SH-SY5Y (cell line): Measurements from ENCODE around the gene PPOX.

Experiments
- GATA2 ChIP-seq: IDR thresholded peaks from 2 replicates; pipeline ENCODE4 v1.6.1; 2011; ENCODE audit warnings: mild to moderate bottlenecking, low read depth, low read length
- GATA3 ChIP-seq: IDR thresholded peaks from 2 replicates; pipeline ENCODE4 v1.6.1; 2011; ENCODE audit warnings: low read depth, mild to moderate bottlenecking, low read length, moderate library complexity

DNA sequence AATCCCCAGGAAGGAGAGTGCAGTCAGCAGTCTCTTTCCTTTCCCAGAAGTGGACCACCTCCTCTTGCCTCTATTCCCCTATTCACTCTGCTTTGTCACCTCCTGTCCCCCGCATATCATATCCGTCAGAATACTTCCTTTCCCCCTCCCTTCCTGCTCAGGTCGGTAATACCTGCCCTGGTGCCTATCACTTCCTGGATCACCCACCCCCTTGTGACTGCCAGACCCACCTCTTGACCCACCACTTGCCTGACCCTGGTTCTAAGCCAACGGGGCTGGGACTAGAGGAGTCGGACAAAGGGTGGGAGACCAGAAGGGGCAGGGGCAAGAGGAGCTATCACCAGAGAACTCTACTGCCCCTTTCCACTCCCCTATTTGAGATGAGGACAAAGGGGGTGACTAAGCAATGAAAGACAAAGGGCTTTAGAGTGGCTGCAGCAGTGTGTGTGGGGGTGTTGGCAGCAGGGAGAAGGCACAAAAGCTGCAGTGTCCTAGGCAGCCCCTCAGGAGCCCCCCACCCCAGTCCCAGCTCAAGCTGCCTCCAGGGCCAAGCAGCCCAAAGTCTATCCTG lies 34.3 kb downstream of the PPOX start:
- TF ChIP-seq GATA2 = no peak
- TF ChIP-seq GATA3 = no peak
